ENCODE measurements around the gene AIF1L.
"Not testable (repeated sequence)": the region's sequence is repeated elsewhere in the genome, so short reads cannot be mapped to it uniquely, and the experiment has no call there.

AIF1L gene

GRCh38 chr9:131125038-131125287 is 28.6 kb downstream of the AIF1L start:
- DNase-seq, result no peak

- peak; percentile 98 for DNase-seq
These were observed 29.1 kb downstream of the AIF1L start, which contains the start of gene NUP214 for GRCh38 chr9:131125288-131126058. Gene NUP214 (plus strand): TSS chr9:131125586. CDS start chr9:131125705, 119 bp downstream.

- DNase-seq, result no peak
These were observed 29.7 kb downstream of the AIF1L start for GRCh38 chr9:131126059-131126426.

GRCh38 chr9:131129183-131129582 is 32.9 kb downstream of the AIF1L start:
- no peak for DNase-seq

GRCh38 chr9:131138676-131139075 is 42.3 kb downstream of the AIF1L start:
- DNase-seq, result no peak

- DNase-seq, result no peak
These were observed 43.8 kb downstream of the AIF1L start for GRCh38 chr9:131140112-131140511.

- DNase-seq, result no peak
These were observed 44.2 kb downstream of the AIF1L start for GRCh38 chr9:131140550-131140949.

GRCh38 chr9:131142160-131142559 is 45.8 kb downstream of the AIF1L start:
- no peak for DNase-seq

- no peak for DNase-seq
These were observed 47.9 kb downstream of the AIF1L start for GRCh38 chr9:131144201-131144600.

GRCh38 chr9:131145245-131145644 is 48.9 kb downstream of the AIF1L start:
- DNase-seq, result no peak

GRCh38 chr9:131146186-131146585 is 49.9 kb downstream of the AIF1L start:
- DNase-seq, result no peak

GRCh38 chr9:131148276-131148675 is 51.9 kb downstream of the AIF1L start:
- DNase-seq, result no peak

GRCh38 chr9:131148966-131149687 is 52.8 kb downstream of the AIF1L start:
- DNase-seq, result no peak

GRCh38 chr9:131149688-131150053 is 53.3 kb downstream of the AIF1L start:
- DNase-seq, result no peak

- no peak for DNase-seq
These were observed 57.3 kb downstream of the AIF1L start for GRCh38 chr9:131153595-131153994.

GRCh38 chr9:131158673-131159072 is 62.3 kb downstream of the AIF1L start:
- DNase-seq, result not testable (repeated sequence)

- DNase-seq, result no peak
These were observed 64.2 kb downstream of the AIF1L start for GRCh38 chr9:131160416-131161112.

GRCh38 chr9:131161585-131161984 is 65.3 kb downstream of the AIF1L start:
- no peak for DNase-seq

GRCh38 chr9:131162886-131163285 is 66.6 kb downstream of the AIF1L start:
- DNase-seq, result no peak

GRCh38 chr9:131165523-131165922 is 69.2 kb downstream of the AIF1L start:
- no peak for DNase-seq

GRCh38 chr9:131167146-131167692 is 70.9 kb downstream of the AIF1L start:
- DNase-seq, result no peak

GRCh38 chr9:131167936-131168335 is 71.6 kb downstream of the AIF1L start:
- DNase-seq, result no peak

- no peak for DNase-seq
These were observed 73.4 kb downstream of the AIF1L start for GRCh38 chr9:131169563-131170240.

Measured in fibroblast of skin of scalp (primary cell).